Gastrocnemius medialis (tissue), 4 donors: ENCODE measurements around the gene BMPER. TPM values are rescaled to one million over a fixed set of nuclear protein-coding genes. Genes with fewer than 3 reads are reported as not detected.

ENCODE experiments used
- ATAC-seq, 2 donors: fragments of 150-250 bp; one replicate each; pipeline ENCODE4 v1.9.1; 2016
- DNase-seq, 2 donors: peaks; one replicate each; pipeline ENCODE4 v3.0.0-alpha.2; 2019
- H3K27ac ChIP-seq, 4 donors: fragments of 200-600 bp; sonication (generic); 1 replicate in 1 of 4; 2 replicates in 3 of 4; pipeline ENCODE4 v1.5.1; 2016 to 2018; ENCODE audit warnings: mild to moderate bottlenecking in 2 of 4, moderate library complexity in 1 of 4
- H3K27me3 ChIP-seq, 3 donors: fragments of 200-600 bp; sonication (generic) in 2 of 3; 1 replicate in 1 of 3; 2 replicates in 2 of 3; pipeline versions ENCODE4 v1.5.1 to v1.6.0; 2016 to 2019; ENCODE audit warnings: mild to moderate bottlenecking in 1 of 3, moderate library complexity in 1 of 3
- H3K36me3 ChIP-seq, 2 donors: fragments of 200-600 bp; sonication (generic) in 1 of 2; one replicate each; pipeline ENCODE4 v1.5.1; 2017 to 2018
- H3K4me1 ChIP-seq, 2 donors: fragments of 200-600 bp; sonication (generic) in 1 of 2; one replicate each; pipeline ENCODE4 v1.5.1; 2016 to 2017; ENCODE audit warnings: mild to moderate bottlenecking in 2 of 2
- H3K4me3 ChIP-seq, 4 donors: fragments of 200-600 bp; sonication (generic) in 3 of 4; 1 replicate in 1 of 4; 2 replicates in 3 of 4; pipeline ENCODE4 v1.5.1; 2016 to 2019; ENCODE audit warnings: mild to moderate bottlenecking in 2 of 4
- H3K9me3 ChIP-seq, 3 donors: fragments of 200-600 bp; sonication (generic) in 2 of 3; 1 replicate in 1 of 3; 2 replicates in 2 of 3; pipeline ENCODE4 v1.5.1; 2016 to 2019
- CTCF ChIP-seq, 5 experiments: fragments of 450-650 bp in 3 of 5; fragments of 200-600 bp in 2 of 5; sonication (generic) in 2 of 5; IDR thresholded peaks in 4 of 5; conservative IDR thresholded peaks in 1 of 5; 1 replicate in 4 of 5; 2 replicates in 1 of 5; pipeline ENCODE4 v1.5.1; 2016 to 2019; ENCODE audit warnings: antibody characterized with exemption in 5 of 5, mild to moderate bottlenecking in 3 of 5, moderate library complexity in 3 of 5
- POLR2A ChIP-seq, 2 donors: fragments of 450-650 bp; IDR thresholded peaks; one replicate each; pipeline ENCODE4 v1.6.1; 2017; ENCODE audit warnings: antibody characterized with exemption in 2 of 2, mild to moderate bottlenecking in 2 of 2, moderate library complexity in 2 of 2
- in situ Hi-C, 4 donors: fragments of 200-750 bp; cut with MboI; loops; one replicate each; pipeline versions ENCODE4 v1.15.0 to v1.8.0; 2017; ENCODE audit warnings: low sequenced_read_pairs in 4 of 4
- intact Hi-C: fragments of 100-400 bp; cut with DNase I; formaldehyde crosslinking; loops from one replicate; pipeline ENCODE4 v1.15.1; 2023; ENCODE audit warnings: low total_unique reads
- total RNA-seq, 4 donors: library from RNA; depleted of rRNA; stranded (reverse); fragments of >200 nt; gene quantifications; one replicate each; pipeline versions ENCODE4 v1.1.0 to v1.2.3, GENCODE V29; 2016

BMPER gene
- total RNA-seq, 4 donors from 2014 or later = 1.7 to 11.0 (median 4.5) TPM

- in situ Hi-C loops = no loop called here
- Histone ChIP-seq H3K4me3 (no peak overlapping the region), H3K27ac (no peak overlapping the region), H3K27me3 (no peaks in the 10 kb centered on the region), H3K4me1 (peaks cover 10 to 19% of the 10 kb centered on the region in 2 donors), H3K36me3 (no peaks in the 10 kb centered on the region), H3K9me3 (no peaks in the 10 kb centered on the region)
- TF ChIP-seq CTCF (IDR thresholded peaks at IDR 0.05 in 4 of 5, conservative IDR thresholded peaks at IDR 0.05 in 1 of 5) (no peak), POLR2A (IDR thresholded peaks at IDR 0.05) (no peak)
- no peak for DNase-seq
- intact Hi-C loops = no loop called here
- ATAC-seq = no peak
These were observed 195.3 kb downstream of the BMPER start for GRCh38 chr7:34100661-34101060.

- in situ Hi-C loops = no loop called here
- DNase-seq = no peak
- Histone ChIP-seq H3K36me3 (no peaks in the 10 kb centered on the region), H3K9me3 (no peaks in the 10 kb centered on the region), H3K4me3 (no peak overlapping the region), H3K27ac (no peak overlapping the region), H3K27me3 (no peaks in the 10 kb centered on the region), H3K4me1 (no peaks in the 10 kb centered on the region)
- TF ChIP-seq CTCF (IDR thresholded peaks at IDR 0.05 in 4 of 5, conservative IDR thresholded peaks at IDR 0.05 in 1 of 5) = no peak
- TF ChIP-seq POLR2A (IDR thresholded peaks at IDR 0.05) = no peak
- intact Hi-C loops = no loop called here
- no peak for ATAC-seq
These were observed 198.8 kb downstream of the BMPER start for GRCh38 chr7:34104115-34104514.

- DNase-seq = no peak
- in situ Hi-C loops = no loop called here
- no peaks in the 10 kb centered on the region for H3K27me3 ChIP-seq
- ATAC-seq = no peak
- H3K4me1 ChIP-seq = no peaks in the 10 kb centered on the region
- H3K4me3 ChIP-seq = no peak overlapping the region
- H3K27ac ChIP-seq = no peak overlapping the region
- intact Hi-C loops = no loop called here
- no peak for TF ChIP-seq CTCF (IDR thresholded peaks at IDR 0.05 in 4 of 5, conservative IDR thresholded peaks at IDR 0.05 in 1 of 5)
- H3K36me3 ChIP-seq = no peaks in the 10 kb centered on the region
- H3K9me3 ChIP-seq = no peaks in the 10 kb centered on the region
These were observed 199.7 kb downstream of the BMPER start for GRCh38 chr7:34104992-34105391.

- TF ChIP-seq POLR2A (IDR thresholded peaks at IDR 0.05) (no peak), CTCF (IDR thresholded peaks at IDR 0.05 in 4 of 5, conservative IDR thresholded peaks at IDR 0.05 in 1 of 5) (no peak)
- in situ Hi-C loops = no loop called here
- DNase-seq (peak in 1 of 2 donors; percentile 32), ATAC-seq (peak; percentile 50 to 58)
- H3K27me3 ChIP-seq = no peaks in the 10 kb centered on the region
- no peak overlapping the region for H3K27ac ChIP-seq
- H3K36me3 ChIP-seq = no peaks in the 10 kb centered on the region
- no peak overlapping the region for H3K4me3 ChIP-seq
- no peaks in the 10 kb centered on the region for H3K4me1 ChIP-seq
- no peaks in the 10 kb centered on the region for H3K9me3 ChIP-seq
- intact Hi-C loops = no loop called here
These were observed 201.9 kb downstream of the BMPER start for GRCh38 chr7:34107276-34107675.

GRCh38 chr7:34108165-34108564 is 202.8 kb downstream of the BMPER start:
- Histone ChIP-seq H3K27me3 (no peaks in the 10 kb centered on the region), H3K4me1 (no peaks in the 10 kb centered on the region), H3K9me3 (no peaks in the 10 kb centered on the region), H3K4me3 (no peak overlapping the region), H3K27ac (no peak overlapping the region), H3K36me3 (no peaks in the 10 kb centered on the region)
- ATAC-seq (peak; percentile 69 to 76), DNase-seq (peak in 1 of 2 donors; percentile 25)
- TF ChIP-seq CTCF (IDR thresholded peaks at IDR 0.05 in 4 of 5, conservative IDR thresholded peaks at IDR 0.05 in 1 of 5) = no peak
- no peak for TF ChIP-seq POLR2A (IDR thresholded peaks at IDR 0.05)
- in situ Hi-C loops = no loop called here
- intact Hi-C loops = no loop called here
